Measurements from ENCODE around the gene IRX4.

Gene IRX4

DNA sequence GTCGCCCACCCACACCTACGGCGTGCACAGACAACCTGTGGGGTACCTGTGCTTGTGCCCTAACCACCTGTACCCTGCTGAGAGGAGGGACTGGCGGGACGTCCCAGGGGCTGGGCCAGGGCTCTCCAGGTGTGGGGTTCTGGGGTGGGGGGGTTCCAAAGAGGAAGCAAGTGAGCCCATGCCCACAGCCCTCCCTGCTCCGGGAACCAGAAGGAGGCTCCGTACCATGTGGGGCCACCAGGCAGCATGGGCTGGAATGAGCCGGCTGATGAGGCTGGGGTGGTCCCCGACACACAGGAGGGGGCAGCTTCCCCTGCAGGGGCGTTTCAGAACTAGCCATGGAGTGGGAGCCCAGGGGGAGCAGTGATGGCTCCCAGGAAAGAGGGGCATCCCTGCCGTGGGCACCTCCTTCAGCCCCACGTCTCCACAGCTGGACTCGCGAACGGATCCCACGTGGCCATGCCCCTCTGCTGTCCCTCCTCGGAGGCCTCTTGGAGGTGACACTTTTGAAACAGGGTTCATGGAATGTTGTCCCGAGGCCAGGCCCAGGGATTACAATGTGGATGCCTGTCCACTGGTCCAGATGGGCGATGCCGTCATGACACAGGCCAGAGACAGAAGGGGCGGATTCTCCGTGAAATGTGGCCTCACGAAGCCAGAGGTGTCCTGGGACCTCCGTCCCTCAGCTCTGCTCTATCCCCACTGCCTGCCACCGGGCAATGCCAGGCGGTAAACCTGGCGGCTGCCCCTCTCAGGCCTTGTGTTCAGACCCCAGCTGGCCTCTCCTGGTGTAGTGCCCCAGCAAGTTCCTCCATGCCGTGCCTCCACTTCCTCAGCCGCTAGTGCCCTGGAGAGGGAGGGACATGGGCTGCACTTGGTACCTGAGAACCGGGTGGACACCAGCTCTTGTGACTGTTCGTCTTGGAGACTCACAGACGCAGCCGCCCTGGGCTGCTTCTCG, 33.6 kb upstream of the IRX4 start:
- no peak for TF ChIP-seq CREB1 (IDR thresholded peaks at IDR 0.05; ENCODE audit: low read depth)
- TF ChIP-seq CEBPB (IDR thresholded peaks at IDR 0.05) = no peak
- no peak for TF ChIP-seq FOXM1 (IDR thresholded peaks at IDR 0.05; ENCODE audit: borderline replicate concordance, low read depth)
- TF ChIP-seq TEAD4 (IDR thresholded peaks at IDR 0.05) = no peak
- TF ChIP-seq USF1 (IDR thresholded peaks at IDR 0.05) = no peak

- TF ChIP-seq CEBPB (IDR thresholded peaks at IDR 0.05) = no peak
- no peak for TF ChIP-seq USF1 (IDR thresholded peaks at IDR 0.05)
- no peak for TF ChIP-seq REST (IDR thresholded peaks at IDR 0.05; ENCODE audit: low read depth)
Observed at GRCh38 chr5:1915316-1915715, 32.6 kb upstream of the IRX4 start.

- TF ChIP-seq NFIC (IDR thresholded peaks at IDR 0.05) (no peak), EP300 (IDR thresholded peaks at IDR 0.05; ENCODE audit: borderline replicate concordance) (no peak), REST (IDR thresholded peaks at IDR 0.05; ENCODE audit: low read depth) (no peak), EGR1 (IDR thresholded peaks at IDR 0.05) (no peak), TAF1 (IDR thresholded peaks at IDR 0.05; ENCODE audit: low read depth) (no peak), RAD21 (IDR thresholded peaks at IDR 0.05; ENCODE audit: low read depth) (no peak), TCF12 (IDR thresholded peaks at IDR 0.05; ENCODE audit: low read depth) (no peak), CEBPB (IDR thresholded peaks at IDR 0.05) (no peak), ZBTB7A (IDR thresholded peaks at IDR 0.05; ENCODE audit: low read depth) (no peak), YY1 (IDR thresholded peaks at IDR 0.05; ENCODE audit: low read depth) (no peak), FOXM1 (IDR thresholded peaks at IDR 0.05; ENCODE audit: borderline replicate concordance, low read depth) (no peak), USF1 (IDR thresholded peaks at IDR 0.05) (no peak), CREB1 (IDR thresholded peaks at IDR 0.05; ENCODE audit: low read depth) (no peak), TEAD4 (IDR thresholded peaks at IDR 0.05) (no peak)
- TF ChIP-seq, protein P1, sequence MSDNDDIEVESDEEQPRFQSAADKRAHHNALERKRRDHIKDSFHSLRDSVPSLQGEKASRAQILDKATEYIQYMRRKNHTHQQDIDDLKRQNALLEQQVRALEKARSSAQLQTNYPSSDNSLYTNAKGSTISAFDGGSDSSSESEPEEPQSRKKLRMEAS (IDR thresholded peaks at IDR 0.05) = no peak
Observed at GRCh38 chr5:1914471-1914870, 31.7 kb upstream of the IRX4 start.

DNA sequence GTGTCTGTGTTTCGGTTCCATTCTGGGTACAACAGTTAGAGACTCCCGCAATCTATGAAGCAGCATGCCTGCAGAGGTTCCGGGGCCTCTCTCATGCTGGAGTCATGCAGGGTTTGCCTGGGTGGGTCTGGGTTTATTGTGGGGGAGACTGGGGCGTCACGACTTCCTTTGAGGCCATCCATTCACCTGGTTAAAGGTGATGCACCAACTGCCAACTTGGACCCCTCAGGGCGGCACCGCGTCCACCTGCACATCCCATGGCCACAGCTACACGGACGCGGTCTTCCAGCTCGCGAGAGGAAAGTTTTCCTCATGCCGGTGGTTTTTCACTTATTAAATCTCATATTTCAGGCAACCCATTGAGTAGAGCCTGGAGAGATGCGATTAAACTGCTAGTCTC, 30.9 kb upstream of the IRX4 start:
- no peak for TF ChIP-seq TEAD4 (IDR thresholded peaks at IDR 0.05)

- TF ChIP-seq TEAD4 (IDR thresholded peaks at IDR 0.05) (no peak), TAF1 (IDR thresholded peaks at IDR 0.05; ENCODE audit: low read depth) (no peak), CEBPB (IDR thresholded peaks at IDR 0.05) (no peak), USF1 (IDR thresholded peaks at IDR 0.05) (no peak), YY1 (IDR thresholded peaks at IDR 0.05; ENCODE audit: low read depth) (no peak), EGR1 (IDR thresholded peaks at IDR 0.05) (no peak), EP300 (IDR thresholded peaks at IDR 0.05; ENCODE audit: borderline replicate concordance) (no peak), CREB1 (IDR thresholded peaks at IDR 0.05; ENCODE audit: low read depth) (no peak), TCF12 (IDR thresholded peaks at IDR 0.05; ENCODE audit: low read depth) (no peak), ZBTB7A (IDR thresholded peaks at IDR 0.05; ENCODE audit: low read depth) (no peak), REST (IDR thresholded peaks at IDR 0.05; ENCODE audit: low read depth) (no peak), RAD21 (IDR thresholded peaks at IDR 0.05; ENCODE audit: low read depth) (no peak), NFIC (IDR thresholded peaks at IDR 0.05) (no peak), FOXM1 (IDR thresholded peaks at IDR 0.05; ENCODE audit: borderline replicate concordance, low read depth) (no peak)
- TF ChIP-seq, protein P1 (IDR thresholded peaks at IDR 0.05) = no peak
Observed at GRCh38 chr5:1912951-1913565, 30.3 kb upstream of the IRX4 start.
